Adrenal gland (tissue), 5 donors: ENCODE results near the gene SRMS.

Experiments
- POLR2A ChIP-seq, 2 donors: fragments of 450-650 bp; IDR thresholded peaks; one replicate each; pipeline ENCODE4 v1.6.1; 2017; ENCODE audit warnings: antibody characterized with exemption in 2 of 2, mild to moderate bottlenecking in 2 of 2, moderate library complexity in 1 of 2
- TF ChIP-seq, protein P1 (sequence below), 6 experiments: fragments of 450-650 bp in 4 of 6; fragments of 200-600 bp in 2 of 6; sonication (generic) in 1 of 6; IDR thresholded peaks; 1 replicate in 5 of 6; 2 replicates in 1 of 6; pipeline versions ENCODE4 v1.5.1 to v1.8.0; 2016 to 2021; ENCODE audit warnings: antibody characterized with exemption in 6 of 6, mild to moderate bottlenecking in 2 of 6, moderate library complexity in 1 of 6
- donor health status: DM: no; HTN: no; CAD: no.

DNA sequence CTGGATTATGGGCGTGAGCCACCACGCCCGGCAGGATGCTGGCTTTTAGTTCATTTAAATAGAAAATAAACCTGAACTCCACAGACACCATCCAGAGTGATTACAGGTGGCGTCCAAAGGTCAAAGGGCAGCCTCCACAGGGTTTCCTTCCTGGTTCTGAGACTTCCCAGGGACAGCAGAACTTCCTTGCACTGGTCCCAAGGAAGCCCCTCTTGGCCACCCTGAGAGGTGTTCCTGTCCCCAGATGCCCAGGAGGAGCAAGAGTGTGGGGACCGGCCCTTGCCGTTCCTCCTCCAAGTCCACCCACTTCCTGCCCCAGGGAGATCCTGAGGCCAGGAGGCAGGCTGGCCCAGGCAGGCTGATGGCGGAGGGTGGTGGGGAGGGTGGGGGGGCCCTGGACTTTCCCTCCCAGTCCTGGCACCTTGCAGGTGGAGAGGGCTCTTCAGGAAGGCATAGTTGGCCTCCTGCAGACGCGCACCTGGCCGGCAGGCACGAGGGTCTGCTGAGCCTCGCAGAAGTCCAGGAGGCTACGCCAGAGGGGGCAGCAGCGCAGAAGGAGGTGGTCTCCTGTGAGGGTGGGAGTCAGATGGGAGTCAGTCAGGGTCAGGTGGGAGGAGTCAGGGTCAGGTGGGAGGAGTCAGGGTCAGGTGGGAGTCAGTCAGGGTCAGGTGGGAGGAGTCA, 11.4 kb upstream of the SRMS start:
- TF ChIP-seq, protein P1, sequence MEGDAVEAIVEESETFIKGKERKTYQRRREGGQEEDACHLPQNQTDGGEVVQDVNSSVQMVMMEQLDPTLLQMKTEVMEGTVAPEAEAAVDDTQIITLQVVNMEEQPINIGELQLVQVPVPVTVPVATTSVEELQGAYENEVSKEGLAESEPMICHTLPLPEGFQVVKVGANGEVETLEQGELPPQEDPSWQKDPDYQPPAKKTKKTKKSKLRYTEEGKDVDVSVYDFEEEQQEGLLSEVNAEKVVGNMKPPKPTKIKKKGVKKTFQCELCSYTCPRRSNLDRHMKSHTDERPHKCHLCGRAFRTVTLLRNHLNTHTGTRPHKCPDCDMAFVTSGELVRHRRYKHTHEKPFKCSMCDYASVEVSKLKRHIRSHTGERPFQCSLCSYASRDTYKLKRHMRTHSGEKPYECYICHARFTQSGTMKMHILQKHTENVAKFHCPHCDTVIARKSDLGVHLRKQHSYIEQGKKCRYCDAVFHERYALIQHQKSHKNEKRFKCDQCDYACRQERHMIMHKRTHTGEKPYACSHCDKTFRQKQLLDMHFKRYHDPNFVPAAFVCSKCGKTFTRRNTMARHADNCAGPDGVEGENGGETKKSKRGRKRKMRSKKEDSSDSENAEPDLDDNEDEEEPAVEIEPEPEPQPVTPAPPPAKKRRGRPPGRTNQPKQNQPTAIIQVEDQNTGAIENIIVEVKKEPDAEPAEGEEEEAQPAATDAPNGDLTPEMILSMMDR (IDR thresholded peaks at IDR 0.05), result no peak
- no peak for TF ChIP-seq POLR2A (IDR thresholded peaks at IDR 0.05)
